ENCODE data around the gene PARP4.

GRCh38 chr13:24389506-24389905, 123.1 kb downstream of the PARP4 start:
- TF ChIP-seq CTCF (IDR thresholded peaks at IDR 0.05) (no peak), EZH2 (IDR thresholded peaks at IDR 0.05; ENCODE audit: borderline replicate concordance, insufficient read depth, low read depth, low read length, poor library complexity, severe bottlenecking) (no peak)
